Measurements from ENCODE around the gene DNMT3L.
"Not testable (repeated sequence)": the region's sequence is repeated elsewhere in the genome, so short reads cannot be mapped to it uniquely, and the experiment has no call there.

DNMT3L gene

GRCh38 chr21:44275041-44275440 is 13.3 kb upstream of the DNMT3L start:
- no peak for DNase-seq

GRCh38 chr21:44273046-44273445 is 11.3 kb upstream of the DNMT3L start:
- no peak for DNase-seq

DNA sequence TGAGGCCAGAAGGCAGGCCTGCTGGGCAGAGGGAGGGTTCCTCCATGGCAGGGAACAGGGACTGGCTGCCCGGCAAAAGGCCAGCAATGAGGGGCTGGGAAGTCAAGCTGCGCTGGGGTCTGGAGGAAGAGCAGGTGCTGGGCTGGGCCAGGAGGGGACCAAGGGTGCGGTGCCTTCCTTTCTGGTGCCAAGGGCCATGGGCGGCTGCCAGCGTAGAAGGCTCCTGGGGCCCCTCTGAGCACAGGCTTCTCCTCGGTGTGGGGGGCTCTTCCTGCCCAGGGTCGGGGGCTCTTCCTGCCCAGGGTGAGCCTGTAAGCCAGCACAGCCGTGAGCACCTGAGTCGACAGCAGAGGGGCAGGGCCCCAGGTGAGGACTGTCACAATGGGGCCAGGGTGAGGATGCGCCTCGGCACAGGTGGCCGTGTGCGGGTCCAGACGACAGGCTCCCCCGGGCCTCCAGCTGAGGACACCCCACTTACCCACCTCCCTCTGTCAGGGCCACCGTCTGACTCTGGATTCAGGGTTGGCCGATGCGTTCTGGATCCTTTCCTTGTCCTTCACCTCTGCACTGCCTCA is 10.7 kb upstream of the DNMT3L start:
- no peak for DNase-seq

GRCh38 chr21:44271558-44272283 is 10.0 kb upstream of the DNMT3L start:
- no peak for DNase-seq

DNA sequence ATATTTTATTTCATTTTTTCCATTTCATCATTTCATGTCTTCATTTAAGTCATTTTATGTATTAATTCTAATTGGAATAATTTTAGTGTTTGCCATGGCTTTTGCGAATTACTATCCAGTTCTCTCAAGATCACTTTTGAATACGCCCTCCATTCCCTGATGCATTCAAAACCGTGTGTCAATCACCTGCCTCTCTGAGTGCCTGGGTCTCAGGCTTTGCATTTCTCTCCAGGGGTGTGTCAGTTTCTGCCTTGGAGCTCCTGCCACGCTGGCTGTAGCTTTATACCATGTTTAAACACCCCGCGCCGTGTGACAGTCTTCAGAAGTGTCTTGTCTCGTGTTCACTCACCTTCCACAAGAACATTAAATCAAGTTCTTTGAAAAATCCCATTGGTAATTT is 7.4 kb upstream of the DNMT3L start:
- no peak for DNase-seq

DNA sequence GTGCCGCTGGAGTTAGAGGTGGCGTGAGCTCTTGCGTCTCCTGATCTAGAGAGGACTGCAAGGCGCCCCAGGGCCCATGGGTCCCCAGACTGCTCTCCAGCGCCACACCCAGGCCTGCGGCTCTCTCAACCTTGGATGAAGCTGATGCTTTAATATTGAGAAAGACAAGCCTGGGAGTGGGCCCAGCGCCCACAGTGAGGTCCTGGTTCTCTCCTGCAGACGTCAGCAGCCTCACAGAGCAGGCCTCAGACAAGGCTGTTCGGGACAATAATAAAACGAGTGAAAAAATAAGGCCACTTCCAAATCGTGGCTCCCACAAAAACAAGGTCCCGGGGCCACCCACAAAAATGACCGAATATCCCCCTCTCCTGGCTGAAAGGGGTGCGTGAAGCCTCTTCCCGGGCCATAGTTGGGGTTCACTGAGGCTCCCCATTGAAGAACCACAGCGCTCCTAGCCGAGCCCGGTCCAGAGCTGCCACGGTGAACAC is 6.0 kb upstream of the DNMT3L start:
- no peak for DNase-seq

DNA sequence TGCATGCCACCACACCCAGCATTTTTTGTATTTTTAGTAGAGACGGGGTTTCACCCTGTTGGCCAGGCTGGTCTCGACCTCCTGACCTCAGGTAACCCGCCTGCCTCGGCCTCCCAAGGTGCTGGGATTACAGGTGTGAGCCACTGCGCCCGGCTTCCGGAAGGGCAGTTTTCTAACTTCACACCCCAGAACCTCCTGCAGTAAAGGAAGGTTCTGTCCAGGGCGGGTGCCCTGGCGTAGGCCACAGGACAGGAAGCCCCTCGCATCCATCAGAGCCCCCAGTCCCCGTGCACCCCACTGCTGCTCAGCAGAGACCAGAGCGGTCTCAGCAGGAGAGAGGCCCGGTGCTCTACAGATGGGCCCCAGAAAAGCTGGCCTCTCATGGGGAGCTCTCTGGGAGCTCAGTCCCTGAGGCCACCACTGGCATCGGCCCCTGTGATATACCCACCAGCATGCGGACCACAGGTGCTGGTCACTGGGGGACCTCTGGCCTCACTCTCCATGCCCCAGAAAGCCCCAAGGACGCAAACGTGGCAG is 4.1 kb upstream of the DNMT3L start:
- no peak for DNase-seq

GRCh38 chr21:44263768-44264167 is 2.1 kb upstream of the DNMT3L start:
- no peak for DNase-seq

GRCh38 chr21:44263221-44263760 is 1.6 kb upstream of the DNMT3L start:
- no peak for DNase-seq

GRCh38 chr21:44262338-44263056 is 800 bp upstream of the DNMT3L start:
- DNase-seq, result no peak

DNA sequence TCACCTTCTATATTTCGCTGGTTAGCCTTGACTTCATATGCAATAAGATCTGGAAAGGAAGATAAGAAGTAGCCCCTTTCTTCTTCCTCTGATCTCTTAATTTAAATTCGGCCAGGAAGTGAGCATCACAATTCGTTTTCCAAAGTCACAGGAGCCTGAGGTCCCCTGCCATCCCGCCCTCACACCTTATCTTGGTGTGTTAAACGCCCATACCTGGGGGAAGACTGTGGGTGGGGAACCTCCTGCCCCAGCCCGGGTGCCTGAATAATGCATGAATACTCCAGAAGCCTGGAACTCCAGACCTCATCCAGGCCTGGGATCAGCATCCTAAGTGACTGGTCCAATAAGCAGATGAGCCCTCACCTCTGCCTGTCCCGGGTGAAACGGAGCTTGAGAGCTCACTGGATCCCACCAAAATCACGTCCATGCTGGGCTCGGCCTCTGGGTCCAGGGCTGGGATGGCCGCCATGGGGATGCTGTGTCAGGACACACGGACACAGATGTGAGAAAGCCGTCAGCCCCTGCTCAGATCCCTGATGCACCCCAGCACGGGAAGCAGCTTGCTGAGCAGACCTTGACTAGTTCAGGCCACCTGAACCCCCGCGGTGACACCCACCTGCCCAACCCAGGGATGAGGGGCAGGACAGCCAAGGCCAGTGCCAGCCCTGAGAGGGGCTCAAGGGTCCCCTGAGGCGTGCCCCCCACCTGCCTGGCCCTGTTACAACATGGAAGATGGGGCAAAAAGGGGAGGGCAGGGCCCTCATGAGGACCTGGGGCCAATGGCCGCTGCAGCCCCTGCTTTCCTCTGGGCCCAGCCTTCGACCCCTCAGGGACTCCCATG is 686 bp downstream of the DNMT3L start:
- no peak for DNase-seq

GRCh38 chr21:44260066-44260465 is 1.6 kb downstream of the DNMT3L start:
- no peak for DNase-seq

GRCh38 chr21:44259082-44259705 is 2.5 kb downstream of the DNMT3L start:
- no peak for DNase-seq

GRCh38 chr21:44258056-44258725 is 3.5 kb downstream of the DNMT3L start:
- no peak for DNase-seq

GRCh38 chr21:44255511-44255981 is 6.2 kb downstream of the DNMT3L start:
- DNase-seq, result no peak

- DNase-seq, result no peak
Measured at GRCh38 chr21:44253832-44254710, 7.6 kb downstream of the DNMT3L start.

DNA sequence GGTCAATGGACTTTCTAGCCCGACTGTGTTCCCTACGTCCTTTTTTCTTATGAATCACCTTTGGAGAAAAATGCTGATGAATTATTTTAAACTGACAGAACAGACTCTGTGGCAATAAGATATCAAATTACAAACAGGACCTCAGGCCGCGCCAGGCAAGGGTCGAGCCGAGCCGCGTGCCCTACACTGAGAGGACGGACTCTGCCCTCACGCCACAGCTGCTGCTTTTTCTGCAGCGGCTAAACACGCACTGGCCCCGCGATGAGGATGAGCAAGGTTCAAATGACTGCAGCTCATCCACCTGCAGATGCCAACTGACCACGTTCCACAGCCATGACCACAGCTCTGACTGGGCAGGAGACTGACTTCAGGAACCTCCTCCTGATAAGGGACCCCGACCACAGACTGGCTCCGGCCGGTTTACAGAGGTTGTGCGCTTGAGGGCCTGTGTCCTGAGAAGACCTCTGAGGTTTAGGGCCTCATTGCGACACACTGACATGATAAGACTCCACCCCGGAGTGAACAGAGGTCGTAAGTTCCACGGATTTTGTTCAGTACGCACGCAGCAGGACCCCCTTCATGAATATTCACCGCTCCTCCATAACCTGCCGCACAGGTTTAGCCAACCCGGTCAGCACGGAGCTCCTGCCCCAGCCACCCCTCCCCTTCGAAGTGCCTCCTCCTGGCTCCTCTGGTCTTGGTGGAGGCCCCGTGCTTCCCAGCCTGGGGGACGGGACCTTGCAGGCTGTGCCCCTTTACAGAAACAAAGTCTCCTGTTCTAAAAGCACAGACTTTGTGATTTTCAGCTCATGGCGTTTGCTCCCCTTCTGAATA is 12.3 kb downstream of the DNMT3L start:
- not testable (repeated sequence) for DNase-seq

DNA sequence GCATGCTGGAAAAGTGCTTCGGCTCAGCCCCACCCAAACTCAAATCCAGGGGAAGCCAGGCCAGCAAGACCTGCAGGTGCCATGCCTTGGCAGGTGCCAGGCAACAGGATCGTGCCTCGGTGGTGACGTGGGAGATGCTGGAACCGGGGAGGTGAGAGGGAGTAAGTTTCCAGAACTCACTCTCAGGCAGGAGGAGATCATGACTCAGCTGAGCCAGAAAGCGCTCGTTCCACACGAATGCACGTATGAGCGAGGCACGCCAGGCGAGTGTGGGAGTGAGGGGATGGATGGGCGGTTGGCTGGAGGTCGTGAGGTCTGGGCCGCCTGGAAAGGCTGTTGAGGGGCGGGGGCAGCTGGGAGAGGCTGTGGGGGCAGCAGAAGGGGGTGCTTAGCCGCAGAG is 13.8 kb downstream of the DNMT3L start:
- not testable (repeated sequence) for DNase-seq

- DNase-seq, result not testable (repeated sequence)
Measured at GRCh38 chr21:44243980-44244379, 17.7 kb downstream of the DNMT3L start.

All from activated CD8-positive, alpha-beta memory T cell treated with anti-CD3 and anti-CD28 coated beads for 24 hours (primary cell).